Transverse colon (tissue), 3 donors: ENCODE measurements around the gene MARK2.

Experiments
- EP300 ChIP-seq: sonication (generic); formaldehyde crosslinking; IDR thresholded peaks from one replicate; pipeline ENCODE4 v1.6.1; 2017; ENCODE audit warnings: antibody characterized with exemption, low read depth
- POLR2A ChIP-seq: fragments of 450-650 bp; IDR thresholded peaks from one replicate; pipeline ENCODE4 v1.6.1; 2016; ENCODE audit warnings: antibody characterized with exemption, mild to moderate bottlenecking, moderate library complexity
- TF ChIP-seq, protein P1 (sequence below), 5 experiments: fragments of 200-600 bp in 3 of 5; fragments of 450-650 bp in 2 of 5; sonication (generic) in 3 of 5; IDR thresholded peaks; 1 replicate in 2 of 5; 2 replicates in 3 of 5; pipeline ENCODE4 v1.5.1; 2016 to 2017; ENCODE audit warnings: antibody characterized with exemption in 5 of 5, inconsistent platforms in 3 of 5, mild to moderate bottlenecking in 2 of 5, moderate library complexity in 1 of 5

GRCh38 chr11:63892228-63892627 is 53.3 kb downstream of the MARK2 start:
- TF ChIP-seq, protein P1, sequence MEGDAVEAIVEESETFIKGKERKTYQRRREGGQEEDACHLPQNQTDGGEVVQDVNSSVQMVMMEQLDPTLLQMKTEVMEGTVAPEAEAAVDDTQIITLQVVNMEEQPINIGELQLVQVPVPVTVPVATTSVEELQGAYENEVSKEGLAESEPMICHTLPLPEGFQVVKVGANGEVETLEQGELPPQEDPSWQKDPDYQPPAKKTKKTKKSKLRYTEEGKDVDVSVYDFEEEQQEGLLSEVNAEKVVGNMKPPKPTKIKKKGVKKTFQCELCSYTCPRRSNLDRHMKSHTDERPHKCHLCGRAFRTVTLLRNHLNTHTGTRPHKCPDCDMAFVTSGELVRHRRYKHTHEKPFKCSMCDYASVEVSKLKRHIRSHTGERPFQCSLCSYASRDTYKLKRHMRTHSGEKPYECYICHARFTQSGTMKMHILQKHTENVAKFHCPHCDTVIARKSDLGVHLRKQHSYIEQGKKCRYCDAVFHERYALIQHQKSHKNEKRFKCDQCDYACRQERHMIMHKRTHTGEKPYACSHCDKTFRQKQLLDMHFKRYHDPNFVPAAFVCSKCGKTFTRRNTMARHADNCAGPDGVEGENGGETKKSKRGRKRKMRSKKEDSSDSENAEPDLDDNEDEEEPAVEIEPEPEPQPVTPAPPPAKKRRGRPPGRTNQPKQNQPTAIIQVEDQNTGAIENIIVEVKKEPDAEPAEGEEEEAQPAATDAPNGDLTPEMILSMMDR (IDR thresholded peaks at IDR 0.05), result no peak
- no peak for TF ChIP-seq POLR2A
- TF ChIP-seq EP300, result no peak
